DND-41 (cell line): ENCODE results near the gene MYO1E.

Experiments used
- ATAC-seq: fragments of 200-7000 bp; cut with Tn5 transposase; 3 replicates; pipeline ENCODE4 v1.9.1; 2021; ENCODE audit warnings: low read depth; ENCODE audit not compliant: insufficient read depth
- DNase-seq: peaks from one replicate; pipeline ENCODE4 v3.0.0-alpha.2; 2020
- H2AFZ ChIP-seq: 2 replicates; pipeline ENCODE4 v1.6.0; 2012; ENCODE audit warnings: low read depth, low read length
- H3K27ac ChIP-seq: 2 replicates; pipeline ENCODE4 v1.5.1; 2012; ENCODE audit warnings: low read length, inconsistent platforms
- H3K27me3 ChIP-seq: fragments of 200-600 bp; sonication (generic); 2 replicates; pipeline ENCODE4 v1.6.0; 2012; ENCODE audit warnings: low read length, mild to moderate bottlenecking, inconsistent platforms; ENCODE audit not compliant: insufficient read depth, poor library complexity
- H3K36me3 ChIP-seq: 2 replicates; pipeline ENCODE4 v1.5.1; 2012; ENCODE audit warnings: low read length, inconsistent platforms; ENCODE audit not compliant: insufficient read depth
- H3K4me1 ChIP-seq: 2 replicates; pipeline ENCODE4 v1.5.1; 2012; ENCODE audit warnings: mild to moderate bottlenecking, low read length; ENCODE audit not compliant: insufficient read depth
- H3K4me2 ChIP-seq: 2 replicates; pipeline ENCODE4 v1.6.0; 2012; ENCODE audit warnings: mild to moderate bottlenecking, moderate library complexity, low read length, inconsistent platforms; ENCODE audit not compliant: insufficient read depth
- H3K4me3 ChIP-seq, 2 experiments: fragments of 200-600 bp in 1 of 2; shearing (Covaris generic) in 1 of 2; 2 replicates each; pipeline ENCODE4 v1.5.1; 2012 to 2016; ENCODE audit warnings: inconsistent platforms in 2 of 2, low read length in 2 of 2, mild to moderate bottlenecking in 2 of 2, low read depth in 1 of 2, moderate library complexity in 1 of 2
- H3K79me2 ChIP-seq: 2 replicates; pipeline ENCODE4 v1.6.0; 2012; ENCODE audit warnings: low read length, inconsistent platforms; ENCODE audit not compliant: insufficient read depth
- H3K9ac ChIP-seq: 2 replicates; pipeline ENCODE4 v1.6.0; 2012; ENCODE audit warnings: low read depth, mild to moderate bottlenecking, inconsistent platforms, low read length, moderate library complexity
- H3K9me3 ChIP-seq: 2 replicates; pipeline ENCODE4 v1.5.1; 2012; ENCODE audit warnings: low read length, moderate library complexity, mild to moderate bottlenecking, inconsistent platforms; ENCODE audit not compliant: insufficient read depth, severe bottlenecking
- H4K20me1 ChIP-seq: 2 replicates; pipeline ENCODE4 v1.6.0; 2012; ENCODE audit warnings: low read length; ENCODE audit not compliant: insufficient read depth
- EZH2 ChIP-seq: IDR thresholded peaks from 3 replicates; pipeline ENCODE4 v1.6.1; 2012; ENCODE audit warnings: borderline replicate concordance, low read depth, mild to moderate bottlenecking, moderate library complexity, low read length, inconsistent platforms; ENCODE audit not compliant: severe bottlenecking
- TF ChIP-seq, protein P1 (sequence below): IDR thresholded peaks from 2 replicates; pipeline ENCODE4 v1.5.1; 2012; ENCODE audit warnings: borderline replicate concordance, low read length, moderate library complexity, mild to moderate bottlenecking; ENCODE audit not compliant: poor library complexity, severe bottlenecking; ENCODE audit errors: extremely low read depth

The MYO1E gene

DNA sequence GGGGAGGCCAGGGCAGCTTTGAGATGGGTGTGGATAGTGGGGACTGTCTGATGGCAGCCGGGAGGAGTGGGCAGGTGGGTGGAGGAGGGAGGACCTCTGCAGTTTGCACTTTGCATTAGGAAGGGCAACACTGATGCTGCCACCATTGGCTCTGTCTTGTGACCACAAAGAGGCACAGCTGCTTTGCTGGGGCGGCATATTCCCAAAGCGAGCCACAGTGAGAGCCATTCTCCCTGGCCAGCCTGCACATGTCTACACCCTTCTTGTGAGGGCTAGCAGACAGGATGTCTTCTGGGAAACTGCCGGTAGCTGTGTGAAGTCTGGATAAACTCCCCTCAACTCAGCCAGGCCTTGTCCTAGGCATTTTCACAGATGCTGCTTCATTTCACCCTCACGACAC is 229.4 kb downstream of the MYO1E start:
- Histone ChIP-seq H3K79me2 (no peaks in the 10 kb centered on the region), H3K4me3 (no peak overlapping the region), H3K9ac (no peak overlapping the region), H3K4me1 (no peaks in the 10 kb centered on the region), H3K27ac (no peak overlapping the region), H3K9me3 (no peaks in the 10 kb centered on the region), H3K4me2 (no peak overlapping the region), H3K36me3 (peaks cover 46% of the 10 kb centered on the region), H3K27me3 (no peaks in the 10 kb centered on the region), H4K20me1 (0 out of 2 replicates have a peak, but pooled peaks cover under 1% of the 10 kb centered on the region), H2AFZ (no peak overlapping the region)
- no peak for TF ChIP-seq EZH2
- TF ChIP-seq, protein P1, sequence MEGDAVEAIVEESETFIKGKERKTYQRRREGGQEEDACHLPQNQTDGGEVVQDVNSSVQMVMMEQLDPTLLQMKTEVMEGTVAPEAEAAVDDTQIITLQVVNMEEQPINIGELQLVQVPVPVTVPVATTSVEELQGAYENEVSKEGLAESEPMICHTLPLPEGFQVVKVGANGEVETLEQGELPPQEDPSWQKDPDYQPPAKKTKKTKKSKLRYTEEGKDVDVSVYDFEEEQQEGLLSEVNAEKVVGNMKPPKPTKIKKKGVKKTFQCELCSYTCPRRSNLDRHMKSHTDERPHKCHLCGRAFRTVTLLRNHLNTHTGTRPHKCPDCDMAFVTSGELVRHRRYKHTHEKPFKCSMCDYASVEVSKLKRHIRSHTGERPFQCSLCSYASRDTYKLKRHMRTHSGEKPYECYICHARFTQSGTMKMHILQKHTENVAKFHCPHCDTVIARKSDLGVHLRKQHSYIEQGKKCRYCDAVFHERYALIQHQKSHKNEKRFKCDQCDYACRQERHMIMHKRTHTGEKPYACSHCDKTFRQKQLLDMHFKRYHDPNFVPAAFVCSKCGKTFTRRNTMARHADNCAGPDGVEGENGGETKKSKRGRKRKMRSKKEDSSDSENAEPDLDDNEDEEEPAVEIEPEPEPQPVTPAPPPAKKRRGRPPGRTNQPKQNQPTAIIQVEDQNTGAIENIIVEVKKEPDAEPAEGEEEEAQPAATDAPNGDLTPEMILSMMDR, result no peak
- ATAC-seq (no peak), DNase-seq (no peak)

- Histone ChIP-seq H2AFZ (no peak overlapping the region), H3K36me3 (peaks cover 60% of the 10 kb centered on the region), H3K9ac (no peak overlapping the region), H3K9me3 (no peaks in the 10 kb centered on the region), H3K4me2 (no peak overlapping the region), H3K27me3 (no peaks in the 10 kb centered on the region), H3K4me1 (no peaks in the 10 kb centered on the region), H3K79me2 (no peaks in the 10 kb centered on the region), H3K4me3 (no peak overlapping the region), H3K27ac (no peak overlapping the region), H4K20me1 (peaks cover 7% of the 10 kb centered on the region; the same call in 1 of the 2 replicates)
- DNase-seq, result no peak
- ATAC-seq, result no peak
- no peak for TF ChIP-seq EZH2
- TF ChIP-seq, protein P1, result no peak
Measured at GRCh38 chr15:59140422-59141226, 232.0 kb downstream of the MYO1E start.

GRCh38 chr15:59138243-59138642 is 234.4 kb downstream of the MYO1E start:
- Histone ChIP-seq H3K4me1 (no peaks in the 10 kb centered on the region), H4K20me1 (peaks cover 10% of the 10 kb centered on the region; the same call in 1 of the 2 replicates), H3K4me2 (no peak overlapping the region), H3K79me2 (no peaks in the 10 kb centered on the region), H3K4me3 (no peak overlapping the region), H3K27me3 (no peaks in the 10 kb centered on the region), H3K27ac (no peak overlapping the region), H3K9me3 (no peaks in the 10 kb centered on the region), H2AFZ (no peak overlapping the region), H3K9ac (no peak overlapping the region), H3K36me3 (peaks cover 77% of the 10 kb centered on the region)
- DNase-seq (peak; percentile 48), ATAC-seq (peak; percentile 79)
- TF ChIP-seq EZH2, result no peak
- TF ChIP-seq, protein P1, result peak; percentile 64
